A673 (cell line): ENCODE results near the gene CPED1. TPM values are rescaled to one million over a fixed set of nuclear protein-coding genes. Genes with fewer than 3 reads are reported as not detected.

Experiments
- BruUV-seq: library from RNA; stranded (reverse); fragments of 400-500 nt; replicated peaks from 2 replicates; lab custom pipeline; 2021; lab: Mats Ljungman, UMichigan
- CTCF ChIA-PET: fragments of 300-600 bp; sonication (Branson Sonifier 250); formaldehyde crosslinking; loops from one replicate; lab custom pipeline; 2022; ENCODE audit warnings: antibody characterized with exemption; lab: Charles Lee
- POLR2A ChIA-PET: fragments of 300-600 bp; sonication (Branson Sonifier 250); formaldehyde crosslinking; loops from one replicate; lab custom pipeline; 2022; ENCODE audit warnings: antibody characterized with exemption; ENCODE audit not compliant: low non-redundant PET; lab: Charles Lee
- DNase-seq: peaks from one replicate; pipeline ENCODE4 v3.0.0-alpha.2; 2015; ENCODE audit warnings: low spot score
- H3K27ac ChIP-seq: fragments of 200-600 bp; sonication (generic); 2 replicates; pipeline ENCODE4 v1.5.1; 2016; ENCODE audit warnings: mixed run types, low read depth, mild to moderate bottlenecking, mixed read lengths, antibody characterized with exemption, low read length; ENCODE audit not compliant: poor library complexity, severe bottlenecking
- H3K27me3 ChIP-seq: fragments of 200-600 bp; sonication (generic); replicated peaks from 2 replicates; pipeline ENCODE4 v1.6.1; 2017; ENCODE audit warnings: mixed run types, low read depth, mild to moderate bottlenecking, mixed read lengths, antibody characterized with exemption, low read length; ENCODE audit not compliant: insufficient read depth, poor library complexity
- H3K36me3 ChIP-seq: fragments of 200-600 bp; sonication (generic); 2 replicates; pipeline ENCODE4 v1.6.1; 2016; ENCODE audit warnings: mixed run types, mild to moderate bottlenecking, mixed read lengths, antibody characterized with exemption, low read length; ENCODE audit not compliant: insufficient read depth, poor library complexity, severe bottlenecking
- H3K4me1 ChIP-seq: fragments of 200-600 bp; sonication (generic); 2 replicates; pipeline ENCODE4 v1.6.1; 2017; ENCODE audit warnings: mixed run types, mild to moderate bottlenecking, mixed read lengths, antibody characterized with exemption, low read length; ENCODE audit not compliant: insufficient read depth, poor library complexity, severe bottlenecking
- H3K4me3 ChIP-seq: fragments of 200-600 bp; sonication (generic); 2 replicates; pipeline ENCODE4 v1.5.1; 2016; ENCODE audit warnings: low read depth, mixed run types, mild to moderate bottlenecking, mixed read lengths, low read length; ENCODE audit not compliant: poor library complexity, severe bottlenecking
- H3K9me3 ChIP-seq: fragments of 200-600 bp; sonication (generic); 2 replicates; pipeline ENCODE4 v1.6.1; 2016; ENCODE audit warnings: mixed run types, low read depth, mild to moderate bottlenecking, mixed read lengths, antibody characterized with exemption, low read length; ENCODE audit not compliant: poor library complexity, severe bottlenecking
- EZH2 ChIP-seq: fragments of 200-600 bp; sonication (generic); IDR thresholded peaks from 2 replicates; pipeline ENCODE4 v1.6.1; 2017; ENCODE audit warnings: borderline replicate concordance, low read depth, mild to moderate bottlenecking, mixed read lengths, antibody characterized with exemption, low read length; ENCODE audit not compliant: poor library complexity, severe bottlenecking
- intact Hi-C: fragments of 100-400 bp; cut with micrococcal nuclease; formaldehyde crosslinking; loops from one replicate; pipeline ENCODE4 v1.10.0; 2022; ENCODE audit not compliant: unreplicated experiment
- total RNA-seq: library from RNA; stranded (reverse); gene quantifications from 2 replicates; pipeline ENCODE4 v1.2.3, GENCODE V29; 2021
- TF ChIP-seq, protein P1 (sequence below): fragments of 300-800, 200-600 bp; sonication (generic); conservative IDR thresholded peaks from 2 replicates; pipeline ENCODE4 v1.5.1; 2017; ENCODE audit warnings: low read depth, mild to moderate bottlenecking, antibody characterized with exemption, low read length, moderate library complexity, mixed read lengths

The CPED1 gene
- total RNA-seq, 1 experiment from 2014 or later: 0.15 TPM

GRCh38 chr7:121103086-121103485 lies 114.6 kb downstream of the CPED1 start:
- Histone ChIP-seq H3K4me3 (no peak overlapping the region), H3K4me1 (no peaks in the 10 kb centered on the region), H3K27me3 (no peaks in the 10 kb centered on the region), H3K27ac (no peak overlapping the region), H3K9me3 (no peaks in the 10 kb centered on the region), H3K36me3 (no peaks in the 10 kb centered on the region)
- no peak for DNase-seq
- CTCF ChIA-PET: no interaction called here
- intact Hi-C loops: no loop called here
- TF ChIP-seq, protein P1, sequence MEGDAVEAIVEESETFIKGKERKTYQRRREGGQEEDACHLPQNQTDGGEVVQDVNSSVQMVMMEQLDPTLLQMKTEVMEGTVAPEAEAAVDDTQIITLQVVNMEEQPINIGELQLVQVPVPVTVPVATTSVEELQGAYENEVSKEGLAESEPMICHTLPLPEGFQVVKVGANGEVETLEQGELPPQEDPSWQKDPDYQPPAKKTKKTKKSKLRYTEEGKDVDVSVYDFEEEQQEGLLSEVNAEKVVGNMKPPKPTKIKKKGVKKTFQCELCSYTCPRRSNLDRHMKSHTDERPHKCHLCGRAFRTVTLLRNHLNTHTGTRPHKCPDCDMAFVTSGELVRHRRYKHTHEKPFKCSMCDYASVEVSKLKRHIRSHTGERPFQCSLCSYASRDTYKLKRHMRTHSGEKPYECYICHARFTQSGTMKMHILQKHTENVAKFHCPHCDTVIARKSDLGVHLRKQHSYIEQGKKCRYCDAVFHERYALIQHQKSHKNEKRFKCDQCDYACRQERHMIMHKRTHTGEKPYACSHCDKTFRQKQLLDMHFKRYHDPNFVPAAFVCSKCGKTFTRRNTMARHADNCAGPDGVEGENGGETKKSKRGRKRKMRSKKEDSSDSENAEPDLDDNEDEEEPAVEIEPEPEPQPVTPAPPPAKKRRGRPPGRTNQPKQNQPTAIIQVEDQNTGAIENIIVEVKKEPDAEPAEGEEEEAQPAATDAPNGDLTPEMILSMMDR: no peak
- no peak for TF ChIP-seq EZH2
- POLR2A ChIA-PET: no interaction called here
- no TSS peak for BruUV-seq

DNA sequence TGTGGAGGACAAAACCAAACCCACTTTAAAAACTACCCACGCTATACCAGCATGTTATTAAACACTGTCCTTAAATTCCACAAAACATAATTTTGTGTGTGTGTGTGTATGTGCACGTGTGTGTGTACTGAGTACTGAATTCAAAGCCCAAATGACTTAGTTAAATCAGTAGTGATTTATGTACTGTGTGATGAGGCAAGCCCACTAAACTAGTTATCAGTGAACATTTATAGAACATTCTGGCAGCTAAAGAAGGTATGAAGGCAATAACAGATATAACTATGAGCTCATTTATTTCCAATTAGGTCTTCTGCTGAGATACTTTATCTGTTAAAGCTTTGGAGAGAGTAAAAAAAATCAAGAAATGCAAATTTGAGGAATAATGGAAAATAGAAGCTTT lies 115.1 kb downstream of the CPED1 start:
- intact Hi-C loops: no loop called here
- no TSS peak for BruUV-seq
- no peak overlapping the region for H3K27ac ChIP-seq
- ChIA-PET CTCF (no interaction called here), POLR2A (no interaction called here)
- H3K4me3 ChIP-seq: no peak overlapping the region
- no peaks in the 10 kb centered on the region for H3K4me1 ChIP-seq
- no peaks in the 10 kb centered on the region for H3K9me3 ChIP-seq
- H3K36me3 ChIP-seq: no peaks in the 10 kb centered on the region
- no peaks in the 10 kb centered on the region for H3K27me3 ChIP-seq
- TF ChIP-seq EZH2: no peak
- TF ChIP-seq, protein P1: no peak
- no peak for DNase-seq

DNA sequence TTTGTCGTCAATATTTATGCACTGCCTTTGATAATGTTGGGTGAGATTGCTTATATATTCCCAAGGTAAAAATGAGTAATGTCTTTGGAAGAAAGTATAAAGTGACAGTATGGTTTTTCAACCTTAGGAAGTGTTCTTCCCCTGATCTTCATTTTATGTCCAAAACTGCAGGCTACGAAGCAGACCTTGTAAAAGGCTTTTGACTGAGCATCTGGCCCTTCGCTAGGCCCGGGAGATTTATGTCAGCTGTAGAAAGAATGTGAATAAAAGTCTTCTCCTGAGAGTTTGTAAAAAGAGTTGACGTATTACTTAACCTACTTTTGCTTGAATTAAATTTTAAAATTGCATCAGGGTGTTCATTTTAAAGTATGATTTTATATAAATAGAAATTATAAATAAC lies 116.8 kb downstream of the CPED1 start:
- Histone ChIP-seq H3K4me3 (no peak overlapping the region), H3K27ac (no peak overlapping the region), H3K36me3 (no peaks in the 10 kb centered on the region), H3K27me3 (no peaks in the 10 kb centered on the region), H3K4me1 (no peaks in the 10 kb centered on the region), H3K9me3 (no peaks in the 10 kb centered on the region)
- ChIA-PET CTCF (no interaction called here), POLR2A (no interaction called here)
- no peak for DNase-seq
- intact Hi-C loops: loop anchor here (5.0 kb wide), 2 partner anchors 298 to 313 kb away; no protein-coding TSS in a partner anchor
- TF ChIP-seq EZH2: no peak
- TF ChIP-seq, protein P1: no peak
- BruUV-seq: no TSS peak
